Psoas muscle (tissue), 8 donors: ENCODE data around the gene TRAF3IP1. TPM values are rescaled to one million over a fixed set of nuclear protein-coding genes. Genes with fewer than 3 reads are reported as not detected.

Experiments
- ATAC-seq, 4 donors: fragments of 200-7000 bp; cut with Tn5 transposase; one replicate each; pipeline ENCODE4 v1.9.1; 2020; ENCODE audit warnings: moderate library complexity in 3 of 4, mild to moderate bottlenecking in 2 of 4
- DNase-seq, 2 donors: peaks; one replicate each; pipeline ENCODE4 v3.0.0-alpha.2; 2020
- H3K27ac ChIP-seq: fragments of 200-600 bp; one replicate; pipeline ENCODE4 v1.8.0; 2022
- H3K27me3 ChIP-seq, 3 donors: fragments of 200-600 bp in 1 of 3; one replicate each; pipeline versions ENCODE4 v1.6.1 to v1.8.0; 2013 to 2022; ENCODE audit warnings: low read length in 2 of 3, mild to moderate bottlenecking in 2 of 3, moderate library complexity in 1 of 3; ENCODE audit not compliant: insufficient read depth in 3 of 3
- H3K36me3 ChIP-seq, 2 donors: fragments of 200-600 bp in 1 of 2; one replicate each; pipeline versions ENCODE4 v1.6.1 to v1.8.0; 2013 to 2022; ENCODE audit warnings: low read depth in 1 of 2, mild to moderate bottlenecking in 1 of 2, moderate library complexity in 1 of 2; ENCODE audit not compliant: insufficient read depth in 1 of 2
- H3K4me1 ChIP-seq: fragments of 200-600 bp; one replicate; pipeline ENCODE4 v1.8.0; 2022
- H3K4me3 ChIP-seq: fragments of 200-600 bp; one replicate; pipeline ENCODE4 v1.8.0; 2022; ENCODE audit warnings: mild to moderate bottlenecking
- H3K9me3 ChIP-seq: fragments of 200-600 bp; one replicate; pipeline ENCODE4 v1.8.0; 2022
- CTCF ChIP-seq: fragments of 200-600 bp; IDR thresholded peaks from one replicate; pipeline ENCODE4 v1.8.0; 2022; ENCODE audit warnings: antibody characterized with exemption
- WGBS, 3 donors: extraction: QIAGEN DNeasy Blood & Tissue Kit; methylation state at CpG; one replicate each; pipeline versions ENCODE4 v1.1.6 to v1.1.7; 2013; 5-methylcytosine and 5-hydroxymethylcytosine counted together
- intact Hi-C, 2 donors: fragments of 100-400 bp; cut with DNase I; formaldehyde crosslinking; loops; one replicate each; pipeline versions ENCODE4 v1.11.0 to v1.14.2; 2022
- polyA plus RNA-seq, 3 donors: library from polyadenylated mRNA; stranded (reverse); fragments of 200-250 nt; gene quantifications; one replicate each; pipeline ENCODE4 v1.2.3, GENCODE V29; 2013
- total RNA-seq, 4 donors: library from RNA; stranded (reverse); fragmentation: NEBNext Ultra II Directional in 2 of 4; extraction: Animal tissue kit (Norgen Biotek cat#: 25700) in 2 of 4; gene quantifications; one replicate each; pipeline versions ENCODE4 v1.2.1 to v1.2.4, GENCODE V29; 2021 to 2023
- donor health status: healthy with polysubstance abuse.
- donor health status: DM: no; HTN: no; CAD: no; lungs with moderate emphysema.
- donor health status: Bipolar disorder and iron deficiency.
- donor health status: healthy.
- donor health status: DM: yes; HTN: yes; CAD: no.
- donor health status: DM: no; HTN: no; CAD: no.
- donor health status: DM: no; HTN: no; CAD: no.
- donor health status: DM: yes; HTN: yes; CAD: no.

The TRAF3IP1 gene
- total and polyA plus RNA-seq, 7 donors, result 2.9 to 30.9 (median 16.3) TPM

GRCh38 chr2:238294393-238295143 is 25.8 kb upstream of the TRAF3IP1 start:
- ATAC-seq (no peak), DNase-seq (peak in 1 of 2 donors; percentile 22)
- Histone ChIP-seq H3K27me3 (no peaks in the 10 kb centered on the region), H3K36me3 (no peaks in the 10 kb centered on the region), H3K9me3 (no peaks in the 10 kb centered on the region), H3K4me3 (no peak overlapping the region), H3K4me1 (peaks cover 3% of the 10 kb centered on the region), H3K27ac (no peak overlapping the region)
- 84 to 87% (median 85%) methylated on average over 17 of the region's 17 CpGs for WGBS, 3 donors
- no peak for TF ChIP-seq CTCF
- intact Hi-C loops, result no loop called here

GRCh38 chr2:238295144-238296112 is 24.9 kb upstream of the TRAF3IP1 start:
- H3K27me3 ChIP-seq, result no peaks in the 10 kb centered on the region
- intact Hi-C loops, result no loop called here
- no peak for ATAC-seq
- H3K9me3 ChIP-seq, result no peaks in the 10 kb centered on the region
- DNase-seq, result peak in 1 of 2 donors; percentile 47
- H3K36me3 ChIP-seq, result no peaks in the 10 kb centered on the region
- WGBS, 3 donors, result 70 to 72% (median 72%) methylated on average over 19 to 20 of the region's 21 CpGs
- H3K4me1 ChIP-seq, result peaks cover 9% of the 10 kb centered on the region
- H3K27ac ChIP-seq, result no peak overlapping the region
- no peak overlapping the region for H3K4me3 ChIP-seq
- no peak for TF ChIP-seq CTCF

GRCh38 chr2:238296638-238297457 is 23.5 kb upstream of the TRAF3IP1 start:
- WGBS, 3 donors, result 73 to 75% (median 74%) methylated on average over 23 to 24 of the region's 24 CpGs
- DNase-seq (peak in 1 of 2 donors; percentile 40), ATAC-seq (no peak)
- no peaks in the 10 kb centered on the region for H3K9me3 ChIP-seq
- H3K4me3 ChIP-seq, result no peak overlapping the region
- no peaks in the 10 kb centered on the region for H3K27me3 ChIP-seq
- TF ChIP-seq CTCF, result no peak
- intact Hi-C loops, result no loop called here
- H3K36me3 ChIP-seq, result no peaks in the 10 kb centered on the region
- no peak overlapping the region for H3K27ac ChIP-seq
- peaks cover 9% of the 10 kb centered on the region for H3K4me1 ChIP-seq

- H3K4me1 ChIP-seq, result peaks cover 9% of the 10 kb centered on the region
- no peaks in the 10 kb centered on the region for H3K36me3 ChIP-seq
- DNase-seq (peak in 1 of 2 donors; percentile 25), ATAC-seq (peak in 3 of 4 donors; percentile 31 to 59 (median 42))
- H3K9me3 ChIP-seq, result no peaks in the 10 kb centered on the region
- H3K27ac ChIP-seq, result no peak overlapping the region
- no peak for TF ChIP-seq CTCF
- intact Hi-C loops, result no loop called here
- H3K27me3 ChIP-seq, result no peaks in the 10 kb centered on the region
- 12 to 46% (median 26%) methylated on average over 7 of the region's 7 CpGs for WGBS, 3 donors
- H3K4me3 ChIP-seq, result no peak overlapping the region
Measured at GRCh38 chr2:238299803-238300202, 20.5 kb upstream of the TRAF3IP1 start.
